ENCODE results near the gene MEAK7.

Gene MEAK7

GRCh38 chr16:84481051-84481735, 23.3 kb downstream of the MEAK7 start:
- H3K27ac ChIP-seq (ENCODE audit: low read depth, low read length) = no peak overlapping the region
- H3K9me3 ChIP-seq (ENCODE audit: control insufficient read depth, insufficient read depth, low read length) = no peaks in the 10 kb centered on the region
- H3K4me1 ChIP-seq (ENCODE audit: control insufficient read depth, low read length) = no peaks in the 10 kb centered on the region
- no peaks in the 10 kb centered on the region for H3F3A ChIP-seq (ENCODE audit: control insufficient read depth, insufficient read depth)
- H3K4me2 ChIP-seq (ENCODE audit: low read length) = no peak overlapping the region
- H3K36me3 ChIP-seq (ENCODE audit: control insufficient read depth, low read length) = no peaks in the 10 kb centered on the region
- no peaks in the 10 kb centered on the region for H4K20me1 ChIP-seq (ENCODE audit: control insufficient read depth, insufficient read depth, low read depth, low read length)
- no peaks in the 10 kb centered on the region for H3K9me2 ChIP-seq (replicated peaks; ENCODE audit: control insufficient read depth, low read length)
- no peaks in the 10 kb centered on the region for H3K79me2 ChIP-seq (ENCODE audit: control insufficient read depth, low read length)
- no peaks in the 10 kb centered on the region for H3K27me3 ChIP-seq (ENCODE audit: control insufficient read depth, low read length)
- no peak overlapping the region for H3K4me3 ChIP-seq (ENCODE audit: low read length)
- no peak for TF ChIP-seq EZH2phosphoT487 (IDR thresholded peaks at IDR 0.05; ENCODE audit: borderline replicate concordance, low read length)
- no peak for TF ChIP-seq CTCF (IDR thresholded peaks at IDR 0.05; ENCODE audit: low read depth, low read length, poor library complexity, severe bottlenecking)

GRCh38 chr16:84479716-84480450, 24.6 kb downstream of the MEAK7 start:
- Histone ChIP-seq H3K9me3 (ENCODE audit: control insufficient read depth, insufficient read depth, low read length) (no peaks in the 10 kb centered on the region), H3K4me2 (ENCODE audit: low read length) (no peak overlapping the region), H3K27ac (ENCODE audit: low read depth, low read length) (no peak overlapping the region), H3K4me1 (ENCODE audit: control insufficient read depth, low read length) (no peaks in the 10 kb centered on the region), H3K9me2 (replicated peaks; ENCODE audit: control insufficient read depth, low read length) (no peaks in the 10 kb centered on the region), H3F3A (ENCODE audit: control insufficient read depth, insufficient read depth) (no peaks in the 10 kb centered on the region), H3K27me3 (ENCODE audit: control insufficient read depth, low read length) (no peaks in the 10 kb centered on the region), H3K4me3 (ENCODE audit: low read length) (no peak overlapping the region), H3K79me2 (ENCODE audit: control insufficient read depth, low read length) (no peaks in the 10 kb centered on the region), H4K20me1 (ENCODE audit: control insufficient read depth, insufficient read depth, low read depth, low read length) (no peaks in the 10 kb centered on the region), H3K36me3 (ENCODE audit: control insufficient read depth, low read length) (no peaks in the 10 kb centered on the region)
- no peak for TF ChIP-seq EZH2phosphoT487 (IDR thresholded peaks at IDR 0.05; ENCODE audit: borderline replicate concordance, low read length)
- TF ChIP-seq CTCF (IDR thresholded peaks at IDR 0.05; ENCODE audit: low read depth, low read length, poor library complexity, severe bottlenecking) = no peak

GRCh38 chr16:84478172-84478947, 26.1 kb downstream of the MEAK7 start:
- H3K9me2 ChIP-seq (replicated peaks; ENCODE audit: control insufficient read depth, low read length) = no peaks in the 10 kb centered on the region
- no peaks in the 10 kb centered on the region for H4K20me1 ChIP-seq (ENCODE audit: control insufficient read depth, insufficient read depth, low read depth, low read length)
- H3K9me3 ChIP-seq (ENCODE audit: control insufficient read depth, insufficient read depth, low read length) = no peaks in the 10 kb centered on the region
- no peak overlapping the region for H3K27ac ChIP-seq (ENCODE audit: low read depth, low read length)
- no peak overlapping the region for H3K4me2 ChIP-seq (ENCODE audit: low read length)
- no peaks in the 10 kb centered on the region for H3K4me1 ChIP-seq (ENCODE audit: control insufficient read depth, low read length)
- H3K79me2 ChIP-seq (ENCODE audit: control insufficient read depth, low read length) = no peaks in the 10 kb centered on the region
- H3K36me3 ChIP-seq (ENCODE audit: control insufficient read depth, low read length) = no peaks in the 10 kb centered on the region
- no peak for TF ChIP-seq EZH2phosphoT487 (IDR thresholded peaks at IDR 0.05; ENCODE audit: borderline replicate concordance, low read length)
- TF ChIP-seq CTCF (IDR thresholded peaks at IDR 0.05; ENCODE audit: low read depth, low read length, poor library complexity, severe bottlenecking) = no peak
- no peaks in the 10 kb centered on the region for H3K27me3 ChIP-seq (ENCODE audit: control insufficient read depth, low read length)
- H3K4me3 ChIP-seq (ENCODE audit: low read length) = no peak overlapping the region
- no peaks in the 10 kb centered on the region for H3F3A ChIP-seq (ENCODE audit: control insufficient read depth, insufficient read depth)

Measured in DOHH2 (cell line).